Neural cell (in vitro differentiated cells): ENCODE data around the gene PER1.
A peak's percentile ranks its signal among the peaks of the same experiment; 100 is the strongest.

Experiments used
- CTCF ChIP-seq: fragments of 450-650 bp; IDR thresholded peaks from 2 replicates; pipeline ENCODE4 v1.5.1; 2014; ENCODE audit warnings: antibody characterized with exemption, mild to moderate bottlenecking, moderate library complexity; ENCODE audit not compliant: poor library complexity, severe bottlenecking
- EZH2 ChIP-seq: fragments of 200-600, 300-800 bp; shearing (Covaris generic), sonication (generic); IDR thresholded peaks from 2 replicates; pipeline ENCODE4 v1.6.1; 2014; ENCODE audit warnings: antibody characterized with exemption, low read length, borderline replicate concordance, mild to moderate bottlenecking; ENCODE audit not compliant: insufficient read depth, poor library complexity, severe bottlenecking
- MXI1 ChIP-seq: fragments of 450-650 bp; conservative IDR thresholded peaks from 2 replicates; pipeline ENCODE4 v1.6.1; 2014; ENCODE audit warnings: antibody characterized with exemption, mild to moderate bottlenecking; ENCODE audit not compliant: poor library complexity, severe bottlenecking
- POLR2AphosphoS5 ChIP-seq: IDR thresholded peaks from 2 replicates; pipeline ENCODE4 v1.6.1; 2012
- REST ChIP-seq: IDR thresholded peaks from 2 replicates; pipeline ENCODE4 v1.6.1; 2012; ENCODE audit warnings: borderline replicate concordance

- TF ChIP-seq CTCF (peak; percentile 69), MXI1 (no peak), POLR2AphosphoS5 (no peak), EZH2 (no peak), REST (no peak)
These were observed 42.3 kb downstream of the PER1 start for GRCh38 chr17:8109661-8110455.
